HG03103 (cell line): ENCODE measurements around the gene IL2RG.

ENCODE experiments used
- ATAC-seq: cut with Tn5 transposase; IDR thresholded peaks from one replicate; pipeline ENCODE4 v1.9.1; 2021; ENCODE audit warnings: low read depth; ENCODE audit not compliant: unreplicated experiment

The IL2RG gene

DNA sequence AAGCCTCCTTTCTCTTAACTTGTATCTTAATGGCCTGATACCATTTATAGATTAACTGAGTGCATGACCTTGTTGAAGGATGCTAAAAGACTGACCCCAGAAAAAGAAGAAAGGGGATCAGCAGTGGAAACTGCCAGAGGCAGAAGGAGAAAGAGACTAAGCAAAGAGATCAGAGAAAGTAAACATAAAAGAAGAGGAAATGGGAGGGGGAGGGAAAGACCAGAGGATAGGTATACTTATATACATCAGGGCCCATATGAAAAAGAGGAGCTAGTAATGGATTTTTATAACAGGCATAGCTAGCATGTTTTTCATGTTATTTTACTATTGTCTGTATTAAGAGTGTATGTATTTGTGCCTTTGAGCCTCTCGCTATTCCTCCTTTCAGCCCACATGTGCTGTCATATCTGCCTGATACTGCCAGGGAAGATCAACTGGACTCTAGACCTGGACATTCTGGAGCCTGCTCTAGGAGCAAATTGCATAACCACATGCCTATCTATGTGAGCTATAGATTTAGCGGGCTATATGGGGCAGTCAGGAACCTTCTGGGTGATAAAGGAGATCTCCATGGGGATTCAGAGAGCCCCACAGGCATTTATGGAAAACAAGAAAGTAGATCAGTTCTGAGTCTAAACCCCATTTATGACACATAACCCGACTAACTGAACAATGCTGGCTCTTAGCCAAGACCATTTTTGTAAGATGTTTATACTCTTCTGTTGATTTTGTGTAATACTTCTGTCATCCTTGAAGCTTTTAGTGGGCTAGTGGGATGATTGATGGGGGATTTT is 29.9 kb downstream of the IL2RG start:
- ATAC-seq: no peak

GRCh38 chrX:71070531-71070930 is 40.8 kb downstream of the IL2RG start:
- no peak for ATAC-seq

- ATAC-seq: peak; percentile 96
Observed at GRCh38 chrX:71068044-71068918, 43.1 kb downstream of the IL2RG start, which contains the start of gene SNX12. Gene SNX12, minus strand, starts transcription at chrX:71068334. Its CDS starts 28 bp downstream, at chrX:71068306.

- no peak for ATAC-seq
Observed at GRCh38 chrX:71067712-71068043, 43.7 kb downstream of the IL2RG start.

- ATAC-seq: no peak
Observed at GRCh38 chrX:71067089-71067488, 44.3 kb downstream of the IL2RG start.

- ATAC-seq: no peak
Observed at GRCh38 chrX:71060127-71060526, 51.2 kb downstream of the IL2RG start.

DNA sequence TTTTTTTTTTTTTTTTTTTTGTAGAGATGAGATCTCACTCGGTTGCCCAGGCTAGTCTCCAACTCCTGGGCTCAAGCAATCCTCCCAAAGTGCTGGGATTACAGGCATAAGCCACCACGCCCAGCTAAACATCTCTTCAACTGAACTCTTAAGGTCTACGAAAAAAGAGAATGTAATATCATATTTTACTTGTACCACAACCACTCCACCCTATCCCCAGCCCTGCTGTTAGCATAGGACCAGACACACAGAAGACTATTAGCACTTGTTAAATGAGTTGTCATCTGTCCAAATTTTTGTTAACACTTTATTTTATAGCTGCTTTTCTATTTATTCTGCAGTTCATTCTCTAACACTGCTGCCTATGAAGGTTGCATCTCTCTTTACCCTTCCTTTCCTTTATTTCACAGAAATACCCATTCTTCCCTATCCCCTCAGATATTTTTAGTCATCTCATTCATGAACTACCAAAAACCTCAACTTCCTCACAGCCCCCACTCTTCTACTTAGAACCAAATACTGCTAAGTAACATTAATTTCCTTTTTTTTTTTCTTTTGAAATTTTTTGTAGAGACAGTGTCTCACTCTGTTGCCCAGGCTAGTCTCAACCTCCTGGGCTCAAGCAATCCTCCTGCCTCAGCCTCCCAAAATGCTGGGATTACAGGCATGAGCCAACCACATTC is 53.4 kb downstream of the IL2RG start:
- ATAC-seq: no peak
